Measurements from ENCODE around the gene C1orf226.
"Not testable (repeated sequence)": the region's sequence is repeated elsewhere in the genome, so short reads cannot be mapped to it uniquely, and the experiment has no call there.

Gene C1orf226

GRCh38 chr1:162405800-162406199 lies 24.3 kb downstream of the C1orf226 start:
- DNase-seq (ENCODE audit: low read depth, low spot score): no peak

GRCh38 chr1:162406811-162407210 lies 25.3 kb downstream of the C1orf226 start:
- no peak for DNase-seq (ENCODE audit: low read depth, low spot score)

- DNase-seq (ENCODE audit: low read depth, low spot score): no peak
Measured at GRCh38 chr1:162407539-162407938, 26.0 kb downstream of the C1orf226 start.

- DNase-seq (ENCODE audit: low read depth, low spot score): no peak
Measured at GRCh38 chr1:162412002-162412401, 30.5 kb downstream of the C1orf226 start, which contains the start of gene SH2D1B. Gene SH2D1B, minus strand, starts transcription at chr1:162412136. Its CDS starts 120 bp downstream, at chr1:162412016.

GRCh38 chr1:162416215-162416614 lies 34.7 kb downstream of the C1orf226 start:
- no peak for DNase-seq (ENCODE audit: low read depth, low spot score)

GRCh38 chr1:162416909-162417308 lies 35.4 kb downstream of the C1orf226 start:
- DNase-seq (ENCODE audit: low read depth, low spot score): no peak

- no peak for DNase-seq (ENCODE audit: low read depth, low spot score)
Measured at GRCh38 chr1:162417650-162418049, 36.1 kb downstream of the C1orf226 start.

- DNase-seq (ENCODE audit: low read depth, low spot score): not testable (repeated sequence)
Measured at GRCh38 chr1:162418584-162418983, 37.1 kb downstream of the C1orf226 start.

GRCh38 chr1:162419450-162419931 lies 38.0 kb downstream of the C1orf226 start:
- DNase-seq (ENCODE audit: low read depth, low spot score): not testable (repeated sequence)

- no peak for DNase-seq (ENCODE audit: low read depth, low spot score)
Measured at GRCh38 chr1:162420120-162420519, 38.6 kb downstream of the C1orf226 start.

GRCh38 chr1:162421258-162422164 lies 40.0 kb downstream of the C1orf226 start:
- peak; percentile 32 for DNase-seq (ENCODE audit: low read depth, low spot score)

GRCh38 chr1:162422662-162423375 lies 41.3 kb downstream of the C1orf226 start:
- no peak for DNase-seq (ENCODE audit: low read depth, low spot score)

GRCh38 chr1:162430583-162430982 lies 49.1 kb downstream of the C1orf226 start:
- DNase-seq (ENCODE audit: low read depth, low spot score): no peak

- DNase-seq (ENCODE audit: low read depth, low spot score): not testable (repeated sequence)
Measured at GRCh38 chr1:162432977-162433713, 51.6 kb downstream of the C1orf226 start.
